HG02610 (cell line): ENCODE measurements around the gene IL4R.

Experiments
- ATAC-seq: cut with Tn5 transposase; IDR thresholded peaks from one replicate; pipeline ENCODE4 v1.9.1; 2021; ENCODE audit warnings: mild to moderate bottlenecking, moderate library complexity; ENCODE audit not compliant: unreplicated experiment

IL4R gene

DNA sequence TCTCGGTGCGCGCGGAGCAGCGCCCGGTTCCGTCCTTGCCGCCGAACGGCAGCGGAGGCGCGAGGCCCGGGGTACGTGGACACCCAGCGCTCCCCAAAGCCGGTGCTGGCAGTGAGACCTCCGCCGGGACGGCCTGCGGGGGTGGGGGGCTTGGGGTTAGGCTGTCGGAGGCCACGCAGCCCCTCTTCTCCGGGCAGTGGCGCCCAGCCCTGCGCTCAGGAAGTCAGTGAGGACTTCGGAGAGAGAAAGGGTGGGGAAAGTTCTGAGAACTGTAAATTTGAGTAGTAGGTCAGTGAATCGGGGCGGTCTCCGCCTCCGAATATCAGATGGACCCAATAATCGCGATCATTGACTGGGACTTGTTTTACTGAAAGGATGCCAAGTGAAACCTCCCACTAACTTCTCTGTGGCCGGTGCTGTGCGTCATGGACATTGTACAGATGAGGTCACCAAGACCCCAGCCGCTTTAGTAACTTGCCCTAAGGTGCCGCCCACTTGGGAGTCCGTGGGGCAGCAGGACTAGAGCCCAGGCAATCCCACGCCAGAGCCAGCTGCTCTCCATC, 468 bp downstream of the IL4R start:
- ATAC-seq: peak; percentile 23

DNA sequence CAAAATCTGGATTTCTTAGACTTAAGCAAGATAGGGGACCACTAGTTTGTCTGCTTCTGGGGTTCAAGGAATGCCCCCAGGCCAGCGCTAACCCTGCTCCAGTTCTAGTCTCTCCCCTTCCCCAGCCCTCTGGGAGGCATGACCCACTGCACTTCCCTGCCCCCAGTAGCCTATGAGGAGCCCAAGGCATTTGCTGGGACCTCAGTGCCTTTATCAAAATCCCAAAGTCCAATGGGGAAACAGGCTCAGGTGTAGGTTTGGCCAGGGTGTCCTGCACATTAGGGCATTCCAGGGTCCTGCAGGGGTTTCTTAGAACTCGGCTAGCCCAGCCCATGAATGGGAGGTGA, 1.2 kb downstream of the IL4R start:
- ATAC-seq: no peak

GRCh38 chr16:27315333-27316037, 1.7 kb downstream of the IL4R start:
- ATAC-seq: no peak

DNA sequence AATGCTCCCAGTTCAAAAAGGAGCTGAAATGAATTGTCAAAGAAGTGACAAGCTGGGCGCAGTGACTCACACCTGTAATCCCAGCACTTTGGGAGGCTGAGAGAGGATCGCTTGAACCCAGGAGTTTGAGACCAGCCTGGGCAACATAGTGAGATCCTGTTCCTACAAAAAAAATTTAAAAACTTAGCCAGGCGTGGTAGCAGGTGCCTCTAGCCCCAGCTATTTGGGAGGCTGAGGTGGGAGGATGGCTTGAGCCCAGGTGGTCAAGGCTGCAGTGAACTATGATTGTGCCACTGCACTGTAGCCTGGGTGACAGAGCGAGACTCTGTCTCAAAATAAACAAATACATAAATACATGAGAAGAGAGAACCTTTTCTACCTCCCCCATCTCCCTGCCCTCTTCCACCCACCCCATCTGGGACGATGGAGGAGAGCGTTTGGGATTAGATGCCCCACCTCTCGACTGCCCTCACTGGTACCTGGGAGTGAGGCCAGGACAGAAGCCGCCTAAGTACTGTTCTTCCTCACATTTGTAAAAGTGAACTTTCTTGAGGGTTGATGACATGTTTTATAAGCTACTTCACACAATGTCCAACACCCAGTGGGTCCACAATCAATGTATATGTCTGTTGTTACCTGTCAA, 2.4 kb downstream of the IL4R start:
- no peak for ATAC-seq

DNA sequence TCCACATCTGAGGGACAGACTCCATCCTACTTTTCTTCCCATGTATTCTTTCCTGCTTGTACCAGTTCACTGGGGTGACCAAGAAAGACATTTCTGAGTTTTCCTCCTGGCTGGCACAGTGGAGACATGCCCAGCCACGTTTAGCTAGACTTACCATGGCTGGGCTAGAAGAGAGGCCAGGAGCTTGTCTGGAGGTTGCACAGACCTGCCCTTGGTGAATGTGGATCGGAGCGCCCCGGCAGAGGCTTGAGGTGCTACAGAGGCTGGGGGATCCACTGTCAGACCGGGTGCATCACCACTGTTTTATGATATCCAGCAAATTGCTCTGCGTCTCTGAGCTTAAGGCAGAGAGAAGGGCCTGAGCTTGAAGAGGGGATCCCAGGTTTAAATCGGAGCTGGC, 3.5 kb downstream of the IL4R start:
- no peak for ATAC-seq

DNA sequence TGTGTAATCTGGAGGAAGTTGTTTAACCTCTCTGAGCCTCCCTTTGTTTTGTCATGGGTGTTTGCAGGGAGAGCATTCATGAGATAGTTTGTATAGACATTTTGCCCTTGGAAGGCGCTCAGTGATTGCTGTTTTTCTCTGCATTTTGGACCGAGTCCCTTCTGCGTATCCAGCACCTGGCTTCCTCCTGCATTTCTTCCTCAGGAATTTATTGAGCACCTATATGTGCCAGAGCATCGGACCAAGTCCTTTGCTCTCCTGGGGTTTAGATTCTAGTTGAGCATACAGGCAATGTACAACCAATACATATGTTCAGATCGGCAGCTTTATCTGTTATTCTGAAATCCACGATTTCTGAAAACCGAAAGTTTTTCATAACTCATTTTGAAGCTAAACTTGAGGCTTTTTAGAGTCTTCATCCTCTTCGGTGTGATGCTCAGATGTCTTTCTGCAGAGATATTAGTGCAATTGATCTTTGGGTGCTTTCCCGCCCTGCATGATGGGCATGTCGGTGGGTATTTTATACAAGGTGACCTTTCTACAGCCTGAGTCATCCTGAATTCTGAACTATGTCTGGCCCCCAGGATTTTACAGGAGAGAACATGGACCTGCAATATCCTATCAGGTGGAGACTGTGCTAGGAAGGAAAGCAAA, 4.1 kb downstream of the IL4R start:
- ATAC-seq: no peak

GRCh38 chr16:27318392-27319256, 4.8 kb downstream of the IL4R start:
- peak; percentile 41 for ATAC-seq

DNA sequence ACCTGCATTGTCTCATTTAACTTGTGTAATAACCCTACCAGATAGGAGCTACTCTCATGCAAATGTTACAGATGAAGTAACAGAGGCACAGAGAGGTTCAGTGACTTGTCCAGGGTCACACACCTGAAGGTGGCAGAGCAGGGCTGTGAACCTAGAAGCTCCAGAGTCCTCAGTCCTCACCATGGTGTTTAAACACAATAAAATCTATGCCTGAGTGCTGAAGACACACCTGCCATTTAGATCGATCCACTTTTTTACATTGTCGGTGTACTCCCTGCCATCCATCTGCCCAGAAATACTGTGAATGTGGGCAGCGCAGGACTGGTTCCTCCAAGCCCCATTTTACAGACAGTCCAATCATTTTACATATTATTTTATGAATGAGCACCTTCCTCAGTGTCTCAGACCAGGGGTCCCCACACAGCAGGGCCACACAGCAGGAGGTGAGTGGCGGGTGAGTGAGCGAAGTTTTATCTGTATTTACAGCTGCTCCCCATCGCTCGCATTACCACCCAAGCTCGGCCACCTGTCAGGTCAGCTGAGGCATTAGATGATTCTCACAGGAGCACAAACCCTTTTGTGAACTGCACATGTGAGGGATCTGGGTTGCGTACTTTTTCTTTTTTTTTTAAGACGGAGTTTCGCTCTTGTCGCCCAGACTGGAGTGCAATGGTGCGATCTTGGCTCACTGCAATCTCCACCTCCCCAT, 5.6 kb downstream of the IL4R start:
- no peak for ATAC-seq

- no peak for ATAC-seq
Measured at GRCh38 chr16:27320261-27321012, 6.7 kb downstream of the IL4R start.

DNA sequence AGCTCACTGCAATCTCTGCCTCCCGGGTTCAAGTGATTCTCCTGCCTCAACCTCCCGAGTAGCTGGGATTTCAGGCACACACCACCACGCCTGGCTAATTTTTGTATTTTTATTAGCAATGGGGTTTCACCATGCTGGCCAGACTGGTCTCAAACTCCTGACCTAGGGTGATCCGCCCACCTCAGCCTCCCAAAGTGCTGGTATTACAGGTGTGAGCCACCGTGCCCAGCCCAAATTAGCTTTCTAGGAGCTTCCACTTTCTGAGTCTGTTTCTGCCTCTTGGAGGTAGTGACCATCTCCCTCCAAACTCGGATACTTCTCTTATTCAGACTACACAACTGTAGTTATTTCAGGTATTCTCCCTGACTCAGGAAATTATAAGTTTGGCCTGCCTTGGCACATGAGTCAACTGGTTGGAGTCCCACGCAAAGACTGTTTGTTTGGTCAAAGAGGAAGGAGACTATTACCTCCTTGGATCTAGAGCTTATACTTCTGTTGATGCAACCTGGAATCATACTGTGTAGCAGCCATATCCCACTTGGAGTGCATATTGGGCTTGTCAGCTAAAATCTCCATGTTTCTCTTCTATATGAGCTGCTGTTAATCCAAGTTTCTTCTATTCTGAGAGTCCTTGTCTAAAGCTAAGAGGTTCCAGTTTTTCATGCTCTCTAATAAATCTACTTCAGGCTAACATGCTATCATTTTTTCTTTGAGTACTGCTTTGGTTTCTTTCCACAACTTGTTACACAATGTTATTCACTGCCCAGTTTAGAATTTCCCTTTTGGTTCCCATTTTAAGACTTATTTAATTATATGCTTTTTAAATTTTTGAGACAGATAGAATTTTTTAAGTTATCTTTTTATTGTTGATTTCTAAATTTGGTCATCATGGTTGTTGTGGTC, 7.5 kb downstream of the IL4R start:
- ATAC-seq: no peak

GRCh38 chr16:27322858-27323780, 9.3 kb downstream of the IL4R start:
- ATAC-seq: no peak

GRCh38 chr16:27323781-27324561, 10.2 kb downstream of the IL4R start:
- no peak for ATAC-seq

- no peak for ATAC-seq
Measured at GRCh38 chr16:27324851-27325301, 11.1 kb downstream of the IL4R start.

- no peak for ATAC-seq
Measured at GRCh38 chr16:27325736-27326135, 12.0 kb downstream of the IL4R start.

GRCh38 chr16:27326251-27326650, 12.5 kb downstream of the IL4R start:
- ATAC-seq: no peak

GRCh38 chr16:27326738-27327585, 13.2 kb downstream of the IL4R start:
- peak; percentile 58 for ATAC-seq
